SKM-1 treated with dmso at 0.1 percent for 144 hours (cell line): Measurements from ENCODE around the gene UBAP1.
"Not testable (repeated sequence)": the region's sequence is repeated elsewhere in the genome, so short reads cannot be mapped to it uniquely, and the experiment has no call there.

Experiments used
- DNase-seq: peaks from one replicate; lab custom pipeline; 2025; ENCODE audit not compliant: unreplicated experiment; lab: John Stamatoyannopoulos, UW

Gene UBAP1

GRCh38 chr9:34220218-34220617, 41.4 kb downstream of the UBAP1 start:
- no peak for DNase-seq

DNA sequence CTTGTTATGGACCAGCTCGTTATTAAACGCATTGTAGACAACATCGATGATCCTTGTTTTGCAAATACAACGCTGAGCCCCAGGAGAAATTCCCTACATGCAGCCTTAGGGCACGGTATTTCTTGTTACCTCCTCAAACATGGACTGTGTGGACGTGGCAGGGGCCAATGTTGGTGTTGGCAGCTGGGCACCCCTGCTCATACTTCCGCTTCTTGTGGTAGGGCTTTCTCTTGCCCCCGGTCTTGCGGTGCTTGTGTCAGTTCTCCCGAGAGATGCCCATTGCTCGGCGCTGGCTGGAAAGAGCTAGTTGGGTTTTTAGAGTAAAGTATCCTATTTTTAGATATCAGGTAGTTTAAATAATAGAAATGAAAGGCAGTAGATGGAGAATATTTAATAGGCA, 45.5 kb downstream of the UBAP1 start:
- no peak for DNase-seq

DNA sequence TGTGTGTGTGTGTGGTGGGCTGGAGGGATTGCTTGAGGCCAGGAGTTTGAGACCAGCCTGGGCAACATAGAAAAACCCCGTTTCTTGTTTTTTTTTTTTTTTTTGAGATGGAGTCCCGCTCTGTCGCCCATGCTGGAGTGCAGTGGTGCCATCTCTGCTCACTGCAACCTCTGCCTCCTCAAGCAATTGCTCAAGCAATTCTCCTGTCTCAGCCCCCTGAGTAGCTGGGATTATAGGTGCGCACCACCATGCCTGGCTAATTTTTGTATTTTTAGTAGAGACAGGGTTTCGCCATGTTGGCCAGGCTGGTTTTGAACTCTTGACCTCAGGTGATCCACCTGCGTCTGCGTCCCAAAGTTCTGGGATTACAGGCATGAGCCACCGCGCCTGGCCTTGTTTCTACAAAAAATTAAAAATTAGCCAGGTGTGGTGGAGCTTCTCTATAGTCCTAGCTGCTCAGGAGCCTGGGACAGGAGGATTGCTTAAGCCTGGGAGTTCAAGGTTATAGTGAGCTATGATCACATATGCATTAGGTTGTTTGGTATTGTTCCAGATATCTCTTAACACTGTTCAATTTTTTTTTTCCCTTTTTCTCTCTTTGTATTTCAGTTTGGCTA, 47.4 kb downstream of the UBAP1 start:
- DNase-seq: not testable (repeated sequence)

GRCh38 chr9:34227445-34227844, 48.6 kb downstream of the UBAP1 start:
- DNase-seq: no peak

GRCh38 chr9:34230556-34230955, 51.7 kb downstream of the UBAP1 start:
- no peak for DNase-seq

DNA sequence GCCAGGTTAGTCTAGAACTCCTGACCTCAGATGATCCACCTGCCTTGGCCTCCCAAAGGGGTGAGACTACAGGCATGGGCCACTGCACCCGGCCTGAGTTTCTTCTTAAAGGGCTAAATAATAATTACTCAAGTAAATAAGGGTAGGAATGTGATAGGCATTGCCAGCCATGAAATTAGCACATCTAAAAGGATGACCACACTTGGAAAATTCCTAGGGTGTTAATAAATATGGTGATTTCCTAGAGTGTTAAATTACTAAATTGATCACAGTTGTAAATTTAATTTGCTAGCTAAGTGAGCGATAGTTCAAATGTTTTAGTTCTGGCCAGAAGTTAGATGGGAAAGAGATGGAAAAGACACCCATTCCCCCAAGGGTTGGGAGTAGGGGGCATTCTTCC, 53.4 kb downstream of the UBAP1 start:
- DNase-seq: no peak

DNA sequence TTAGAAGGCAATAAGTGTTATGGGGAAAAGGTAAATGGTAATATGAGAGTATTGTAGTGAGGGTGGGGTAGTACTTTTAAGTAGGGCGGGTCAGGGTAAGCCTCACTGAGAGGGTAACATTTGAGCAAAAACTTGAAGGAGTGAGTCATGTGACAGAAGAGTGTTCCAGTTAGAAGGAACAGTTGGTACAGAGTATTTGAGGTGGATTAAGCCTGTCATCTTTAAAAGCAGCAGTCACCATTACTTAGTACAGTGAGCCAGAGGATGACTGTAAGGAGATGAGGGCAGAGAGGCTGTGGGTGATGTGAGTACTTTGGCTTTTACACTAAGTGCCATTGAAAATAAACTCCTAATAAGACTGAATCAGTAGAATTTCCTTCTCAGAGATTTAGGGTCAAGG, 54.8 kb downstream of the UBAP1 start:
- no peak for DNase-seq

DNA sequence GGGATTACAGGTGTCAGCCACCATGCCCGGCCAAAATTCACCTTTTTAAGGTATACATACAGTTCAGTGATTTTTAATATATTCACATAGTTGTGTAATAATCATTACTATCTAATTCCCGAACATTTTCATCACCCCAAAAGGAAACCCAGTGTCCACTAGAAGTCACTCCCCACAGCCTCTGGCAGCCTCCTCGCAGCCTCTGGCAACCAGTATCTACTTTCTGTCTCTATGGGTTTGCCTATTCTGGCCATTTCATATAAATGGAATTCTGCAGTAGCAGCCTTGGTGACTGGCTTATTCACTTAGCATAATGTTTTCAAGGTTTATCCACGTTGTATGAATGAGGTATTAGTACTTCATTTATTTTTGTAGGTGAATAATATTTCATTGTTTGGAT, 59.0 kb downstream of the UBAP1 start:
- no peak for DNase-seq

- no peak for DNase-seq
Measured at GRCh38 chr9:34240006-34240405, 61.2 kb downstream of the UBAP1 start.

GRCh38 chr9:34242830-34243229, 64.0 kb downstream of the UBAP1 start:
- no peak for DNase-seq

DNA sequence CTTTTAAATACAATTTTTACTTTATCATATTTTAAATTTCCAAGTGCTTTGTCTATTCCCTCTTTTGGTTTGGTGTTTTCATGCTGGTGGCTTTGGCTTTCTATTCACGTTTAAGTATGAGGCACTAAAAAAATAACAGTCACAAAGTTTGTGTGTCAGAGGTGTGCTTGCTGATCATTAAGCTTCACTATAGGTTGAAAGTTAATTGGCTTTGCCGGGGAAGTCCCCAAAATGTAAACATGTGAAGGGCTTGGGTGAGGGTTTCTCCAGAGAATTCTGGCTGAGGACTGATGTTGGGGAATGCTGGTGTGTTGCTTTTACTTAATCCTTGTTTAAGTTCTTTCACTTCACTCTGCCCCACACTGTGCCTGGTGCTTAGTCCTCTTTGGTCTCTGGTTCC, 66.4 kb downstream of the UBAP1 start:
- not testable (repeated sequence) for DNase-seq

DNA sequence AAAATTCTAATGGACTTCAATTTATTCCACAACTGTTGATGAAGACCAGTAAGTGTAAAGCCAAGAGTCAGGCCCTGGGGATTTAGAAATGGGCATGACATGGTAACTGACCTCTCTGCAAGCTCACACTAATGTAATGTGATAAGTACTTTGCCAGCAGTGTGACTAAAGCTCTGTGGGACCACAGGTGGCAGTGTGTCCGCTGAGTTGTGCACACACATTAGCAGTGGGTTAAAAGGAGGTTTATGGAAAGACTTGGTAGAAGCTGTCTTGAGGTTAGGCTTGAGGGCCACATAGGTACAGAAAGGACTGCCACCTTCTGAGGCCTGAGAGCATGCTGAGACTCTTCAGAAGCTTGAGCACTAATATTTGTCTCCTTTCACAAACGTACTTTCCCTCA, 67.6 kb downstream of the UBAP1 start:
- no peak for DNase-seq

- DNase-seq: not testable (repeated sequence)
Measured at GRCh38 chr9:34247782-34248181, 68.9 kb downstream of the UBAP1 start.

DNA sequence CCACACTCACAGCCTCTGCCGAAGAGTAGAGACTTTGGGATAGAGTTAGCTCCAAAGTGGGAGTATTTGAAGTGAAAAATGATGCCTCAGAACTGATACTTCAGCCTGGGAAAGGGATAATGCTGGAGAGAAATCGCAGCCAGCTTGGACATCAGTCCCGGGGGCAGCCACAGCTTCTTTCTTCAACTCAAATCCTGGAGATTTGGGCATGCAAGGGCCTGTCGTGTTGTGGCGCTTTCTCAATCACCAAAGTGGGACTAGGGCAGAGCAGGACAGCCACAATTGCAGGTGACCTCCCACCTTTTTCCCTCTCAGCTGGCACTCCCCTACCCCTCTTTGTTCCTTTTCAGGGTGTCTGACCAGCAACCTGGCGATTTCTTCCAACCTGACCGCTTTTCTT, 70.4 kb downstream of the UBAP1 start:
- DNase-seq: no peak

DNA sequence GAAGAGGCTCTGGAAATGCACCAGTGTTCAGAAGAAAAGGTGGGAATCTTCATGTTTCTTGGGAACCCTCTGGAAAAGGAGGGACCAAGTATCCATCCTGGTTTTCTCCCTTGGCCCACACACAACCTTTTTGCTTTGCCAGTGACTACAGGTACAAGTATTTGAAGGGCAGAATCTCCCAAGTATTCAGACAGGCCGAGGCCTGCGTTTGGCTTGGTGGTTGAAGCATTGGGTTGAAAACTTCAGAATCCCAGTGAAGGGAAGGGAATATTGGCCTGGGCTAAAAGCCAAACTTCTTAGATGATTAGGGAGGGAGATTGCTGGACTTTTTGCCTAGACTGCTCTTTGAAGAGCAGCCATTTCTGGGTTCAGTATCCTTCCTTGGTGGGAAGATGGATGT, 71.9 kb downstream of the UBAP1 start:
- DNase-seq: no peak

DNA sequence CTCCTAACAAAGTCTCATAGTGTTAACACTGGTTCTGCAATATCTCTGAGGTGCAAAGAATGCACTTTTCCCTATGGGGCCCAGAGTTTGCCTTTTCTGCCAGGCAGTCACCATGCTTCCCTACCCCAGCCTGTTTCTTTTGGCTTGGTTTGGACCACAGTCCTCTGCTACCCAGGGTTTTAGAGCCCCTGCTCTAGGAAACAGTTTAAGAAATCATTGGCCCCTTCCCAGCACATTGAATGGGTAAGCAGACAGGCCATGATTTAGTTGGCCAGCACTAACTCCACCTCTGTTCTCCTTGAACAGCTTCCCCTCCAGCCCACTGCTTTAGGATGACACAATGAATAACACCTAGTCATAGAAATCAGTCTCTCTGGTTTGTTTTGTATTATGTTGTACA, 73.2 kb downstream of the UBAP1 start:
- no peak for DNase-seq

DNA sequence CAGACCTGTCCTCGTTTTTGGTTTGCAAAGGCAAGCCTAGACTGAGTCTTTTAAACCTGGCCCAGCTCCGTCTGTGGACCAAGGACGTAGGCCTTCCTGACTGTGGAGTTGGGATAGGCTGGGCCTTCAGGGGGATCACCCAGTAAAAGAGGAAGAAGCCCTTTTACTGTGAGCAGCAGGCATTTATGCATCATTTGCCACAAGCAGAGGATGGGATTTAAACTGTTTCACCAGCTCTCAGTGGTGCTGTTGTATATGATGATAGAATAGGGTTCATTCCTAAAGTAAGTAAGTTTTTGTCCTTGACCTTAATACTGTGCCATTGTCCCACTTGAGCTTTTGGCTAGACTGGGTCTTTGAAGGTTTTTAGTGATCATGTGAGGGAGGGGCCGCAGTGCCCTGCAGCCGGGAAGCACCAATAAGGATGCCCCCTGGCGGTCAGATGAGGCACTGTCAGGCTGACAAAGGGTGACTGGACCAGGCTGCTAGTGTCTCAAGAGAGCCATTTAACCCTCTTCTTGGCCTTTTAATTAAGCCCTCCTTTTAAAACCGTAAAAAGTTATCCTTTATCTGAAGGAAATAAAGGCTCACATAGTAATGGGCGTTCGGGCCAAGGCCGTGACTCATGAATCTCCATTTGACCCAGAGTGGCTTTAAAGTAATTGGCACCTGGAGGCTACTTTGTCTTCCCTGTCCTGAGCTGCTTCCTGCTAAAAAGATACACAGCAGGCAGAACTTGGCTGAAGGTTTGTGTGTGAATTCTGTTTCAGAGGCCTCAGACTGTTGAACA, 74.0 kb downstream of the UBAP1 start:
- DNase-seq: peak; percentile 52

- no peak for DNase-seq
Measured at GRCh38 chr9:34253460-34253837, 74.6 kb downstream of the UBAP1 start.

GRCh38 chr9:34254141-34254913, 75.5 kb downstream of the UBAP1 start:
- DNase-seq: no peak

- no peak for DNase-seq
Measured at GRCh38 chr9:34254966-34255825, 76.4 kb downstream of the UBAP1 start.

DNA sequence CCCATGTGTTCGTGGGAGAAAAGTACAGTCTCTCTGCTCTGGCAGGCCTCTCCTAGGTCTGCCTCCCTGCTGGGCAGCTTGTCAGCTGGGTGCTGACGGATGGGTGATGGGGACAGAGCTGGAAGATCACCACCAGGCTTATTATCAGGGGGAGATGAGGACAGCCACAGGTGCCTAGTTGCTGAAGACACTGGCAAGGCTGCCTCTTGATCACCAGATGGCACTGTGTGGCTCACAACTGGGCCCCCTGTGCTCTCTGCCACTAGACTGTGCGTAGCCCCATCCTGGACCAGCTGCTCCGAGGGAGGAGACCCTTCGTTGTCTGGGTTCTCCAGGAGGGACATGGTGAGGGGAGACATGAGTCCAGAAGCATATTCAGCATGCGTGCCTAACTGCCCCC, 77.3 kb downstream of the UBAP1 start:
- no peak for DNase-seq
